OCI-LY3 (cell line): ENCODE measurements around the gene DNAJA2.
A peak's percentile ranks its signal among the peaks of the same experiment; 100 is the strongest.

Experiments used
- H2AFZ ChIP-seq: fragments of 200-600, 300-600 bp; shearing (Covaris generic); 2 replicates; pipeline ENCODE4 v1.6.0; 2014; ENCODE audit warnings: antibody characterized with exemption, low read depth, low read length
- H3K27ac ChIP-seq: fragments of 200-600, 300-600 bp; sonication (generic); 2 replicates; pipeline ENCODE4 v1.5.1; 2014; ENCODE audit warnings: mild to moderate bottlenecking, low read length, moderate library complexity, mixed read lengths
- H3K27me3 ChIP-seq: fragments of 200-600, 300-600 bp; sonication (generic); 2 replicates; pipeline ENCODE4 v1.6.1; 2014; ENCODE audit warnings: low read depth, low read length, mixed read lengths
- H3K36me3 ChIP-seq: fragments of 200-600, 300-600 bp; sonication (generic); replicated peaks from 2 replicates; pipeline ENCODE3; 2014; ENCODE audit warnings: low read depth, low read length, mixed read lengths
- H3K4me1 ChIP-seq: fragments of 300-600, 200-600 bp; sonication (generic); 2 replicates; pipeline ENCODE4 v1.6.1; 2014; ENCODE audit warnings: low read length, mixed read lengths
- H3K4me2 ChIP-seq: fragments of 200-600, 300-600 bp; sonication (generic); 2 replicates; pipeline ENCODE4 v1.6.1; 2014; ENCODE audit warnings: low read length, mixed read lengths
- H3K4me3 ChIP-seq: fragments of 300-600, 200-600 bp; sonication (generic); 2 replicates; pipeline ENCODE4 v1.5.1; 2014; ENCODE audit warnings: antibody characterized with exemption, mild to moderate bottlenecking, low read length, moderate library complexity
- H3K79me2 ChIP-seq: fragments of 300-600, 200-600 bp; shearing (Covaris generic); 2 replicates; pipeline ENCODE4 v1.6.1; 2014; ENCODE audit warnings: mild to moderate bottlenecking, low read length, mixed read lengths
- H3K9ac ChIP-seq: fragments of 300-600, 200-600 bp; shearing (Covaris generic); 2 replicates; pipeline ENCODE4 v1.6.0; 2014; ENCODE audit warnings: mild to moderate bottlenecking, low read length, moderate library complexity
- H3K9me3 ChIP-seq: fragments of 200-600, 300-600 bp; shearing (Covaris generic); 2 replicates; pipeline ENCODE4 v1.6.1; 2014; ENCODE audit warnings: low read length, mixed read lengths; ENCODE audit not compliant: insufficient read depth
- H4K20me1 ChIP-seq: fragments of 200-600, 300-600 bp; sonication (generic); 2 replicates; pipeline ENCODE4 v1.6.1; 2016; ENCODE audit warnings: low read length, mixed read lengths; ENCODE audit not compliant: insufficient read depth
- CTCF ChIP-seq: fragments of 200-600, 300-600 bp; sonication (generic); IDR thresholded peaks from 2 replicates; pipeline ENCODE4 v1.5.1; 2014; ENCODE audit warnings: antibody characterized with exemption, low read length, low read depth
- EZH2phosphoT487 ChIP-seq: fragments of 200-600 bp; shearing (Covaris generic); IDR thresholded peaks from 2 replicates; pipeline ENCODE4 v1.6.1; 2018; ENCODE audit warnings: antibody characterized with exemption, mixed run types, low read depth

The DNAJA2 gene

GRCh38 chr16:46975165-46975564 lies 1.7 kb upstream of the DNAJA2 start:
- H3K4me2 ChIP-seq: peak overlapping the region; percentile 15; the same call in 1 of the 2 replicates

GRCh38 chr16:46974352-46974751 lies 878 bp upstream of the DNAJA2 start:
- peak overlapping the region; percentile 79 for H3K4me2 ChIP-seq
- H3K27ac ChIP-seq: peak overlapping the region; percentile 78
- peaks cover 53% of the 10 kb centered on the region for H3K79me2 ChIP-seq
- H3K9me3 ChIP-seq: no peaks in the 10 kb centered on the region
- peak overlapping the region; percentile 94 for H3K9ac ChIP-seq
- H3K27me3 ChIP-seq: no peaks in the 10 kb centered on the region
- TF ChIP-seq CTCF (no peak), EZH2phosphoT487 (no peak)
- H4K20me1 ChIP-seq: peaks cover 10% of the 10 kb centered on the region
- peak overlapping the region; percentile 98 for H3K4me3 ChIP-seq
- H2AFZ ChIP-seq: no peak overlapping the region
- H3K4me1 ChIP-seq: peaks cover 36% of the 10 kb centered on the region
- peaks cover 17% of the 10 kb centered on the region for H3K36me3 ChIP-seq

More at GRCh38 chr16:46975165-46975564, 1.7 kb upstream of the DNAJA2 start:
- Histone ChIP-seq H3K9me3 (no peaks in the 10 kb centered on the region), H3K36me3 (peaks cover 10% of the 10 kb centered on the region), H2AFZ (no peak overlapping the region), H3K27ac (no peak overlapping the region), H3K27me3 (no peaks in the 10 kb centered on the region), H3K79me2 (peaks cover 44% of the 10 kb centered on the region), H3K9ac (no peak overlapping the region), H3K4me1 (peaks cover 34% of the 10 kb centered on the region), H3K4me3 (no peak overlapping the region), H4K20me1 (peaks cover 10% of the 10 kb centered on the region)
- TF ChIP-seq CTCF (no peak), EZH2phosphoT487 (no peak)

GRCh38 chr16:46973996-46974324 lies 486 bp upstream of the DNAJA2 start:
- Histone ChIP-seq H3K36me3 (peaks cover 21% of the 10 kb centered on the region), H3K27ac (peak overlapping the region; percentile 78), H3K27me3 (no peaks in the 10 kb centered on the region), H3K79me2 (peaks cover 57% of the 10 kb centered on the region), H3K9ac (peak overlapping the region; percentile 94), H3K4me3 (peak overlapping the region; percentile 98), H3K4me2 (peak overlapping the region; percentile 79), H3K9me3 (no peaks in the 10 kb centered on the region), H4K20me1 (peaks cover 10% of the 10 kb centered on the region), H2AFZ (0 out of 2 replicates have a peak overlapping the region, but pooled peaks have one; percentile 16), H3K4me1 (peaks cover 36% of the 10 kb centered on the region)
- TF ChIP-seq CTCF (no peak), EZH2phosphoT487 (no peak)

- TF ChIP-seq EZH2phosphoT487 (no peak), CTCF (no peak)
- Histone ChIP-seq H3K9ac (peak overlapping the region; percentile 94), H3K27me3 (no peaks in the 10 kb centered on the region), H3K4me1 (peaks cover 36% of the 10 kb centered on the region), H3K9me3 (no peaks in the 10 kb centered on the region), H3K4me2 (peak overlapping the region; percentile 95), H3K79me2 (peaks cover 68% of the 10 kb centered on the region), H3K36me3 (peaks cover 35% of the 10 kb centered on the region), H3K4me3 (peak overlapping the region; percentile 98), H4K20me1 (peaks cover 10% of the 10 kb centered on the region), H2AFZ (peak overlapping the region; percentile 44), H3K27ac (peak overlapping the region; percentile 78)
Observed at GRCh38 chr16:46972429-46973206, 856 bp downstream of the DNAJA2 start.
